ENCODE results near the gene TTC19.

DNA sequence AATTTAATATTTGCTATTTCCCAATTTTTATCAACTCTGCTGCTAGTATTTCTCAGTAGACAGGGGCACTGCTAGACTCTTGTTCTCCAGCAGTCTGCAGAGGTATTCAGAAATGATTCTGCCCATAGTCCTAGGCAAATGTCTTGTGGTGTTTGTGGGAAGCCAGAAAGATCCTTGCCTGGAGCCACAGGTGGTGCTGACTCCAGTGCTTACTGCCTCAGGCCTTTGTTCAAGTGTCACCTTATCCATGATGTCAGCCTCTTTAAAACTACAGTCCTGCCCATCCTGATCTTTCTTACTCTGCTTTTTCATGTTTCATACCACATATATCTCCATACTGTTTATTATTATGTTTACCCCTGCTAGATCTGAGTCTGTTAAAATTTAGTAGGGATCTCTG is 26.6 kb upstream of the TTC19 start:
- TF ChIP-seq CTCF (IDR thresholded peaks at IDR 0.05; ENCODE audit: low read depth, low read length) (no peak), EZH2phosphoT487 (IDR thresholded peaks at IDR 0.05; ENCODE audit: low read depth) (no peak)

Measured in OCI-LY3 (cell line).